Activated T-helper 9 cell treated with anti-CD3 and anti-CD28 coated beads, Interleukin-2, amount 50 U/mL, for 16 hours (primary cell): ENCODE results near the gene OR5M8.

Experiments
- DNase-seq: peaks from one replicate; pipeline ENCODE4 v3.0.0-alpha.2; 2020; ENCODE audit warnings: low read depth

Gene OR5M8

DNA sequence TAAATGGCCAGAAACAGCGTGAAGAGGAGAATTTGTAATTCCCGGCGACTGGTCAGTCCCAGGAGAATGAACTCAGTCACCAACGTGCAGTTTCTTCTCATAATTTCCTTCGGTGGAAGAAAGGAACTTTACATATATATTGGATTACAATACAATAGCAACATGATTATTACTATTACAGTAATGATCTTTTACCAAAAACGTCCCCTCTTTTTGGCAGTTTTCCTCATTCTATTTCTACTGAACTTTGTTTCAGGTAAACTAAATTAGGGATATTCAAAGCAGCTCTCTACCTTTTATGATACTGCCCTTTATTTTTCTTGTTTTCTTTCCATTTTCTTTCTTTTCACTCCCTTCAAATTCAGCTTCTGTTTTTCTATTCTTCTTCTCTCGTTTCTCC lies at the start of gene OR5M8:
Gene OR5M8, minus strand, starts transcription at position 101 of the 400 bp plus-strand sequence. Its CDS starts 0 bp downstream, at position 101.
- DNase-seq: no peak

DNA sequence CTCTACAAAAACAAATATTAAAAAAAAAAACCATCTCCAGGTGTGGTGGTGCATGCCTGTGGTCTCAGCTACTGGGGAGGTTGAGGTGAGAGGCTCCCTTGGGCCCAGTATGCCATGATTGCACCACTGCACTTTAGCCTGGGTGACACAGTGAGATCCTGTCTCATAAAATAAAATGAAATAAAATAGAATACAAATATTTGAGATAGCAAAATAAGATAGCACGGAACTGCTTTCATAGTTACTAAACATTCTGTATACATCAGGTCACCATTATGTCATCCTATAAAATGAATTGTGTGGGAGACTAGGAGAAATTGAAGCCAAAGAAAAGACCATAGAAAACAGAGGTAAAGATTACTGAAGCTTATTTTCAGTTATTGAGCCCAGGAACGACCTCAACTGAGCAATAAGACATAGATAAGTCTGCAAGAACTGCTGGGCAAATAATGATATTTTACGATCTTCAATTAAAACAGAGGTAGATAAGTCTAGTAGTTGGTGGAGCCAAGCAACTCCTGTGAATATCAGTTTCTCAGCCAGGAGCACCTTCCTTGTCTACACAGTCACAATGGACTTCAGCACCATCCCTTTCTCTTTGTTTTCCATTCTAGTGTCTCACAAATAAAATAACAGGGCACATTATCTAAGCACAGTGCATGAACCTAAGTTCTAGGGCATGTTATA lies 42.0 kb upstream of the OR5M8 start:
- no peak for DNase-seq

DNA sequence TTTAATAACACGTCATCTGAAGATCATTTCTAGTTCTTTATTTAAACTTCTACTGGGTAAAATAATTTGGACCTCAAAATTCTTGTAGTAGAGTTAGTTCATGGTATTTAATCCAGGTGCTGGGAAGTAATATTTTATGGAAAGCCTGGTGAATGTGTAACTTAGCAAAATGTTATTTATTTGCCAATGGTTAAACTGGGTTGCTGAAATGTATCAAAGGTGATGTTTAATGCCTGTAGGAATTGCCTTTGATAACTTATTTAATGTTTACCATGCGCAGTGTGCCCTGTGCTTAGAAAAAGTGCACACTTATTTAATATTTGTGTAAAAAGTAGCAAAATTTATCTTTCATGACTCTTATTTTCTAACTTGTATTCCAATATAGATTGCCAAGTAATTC lies 40.7 kb upstream of the OR5M8 start:
- DNase-seq: no peak

DNA sequence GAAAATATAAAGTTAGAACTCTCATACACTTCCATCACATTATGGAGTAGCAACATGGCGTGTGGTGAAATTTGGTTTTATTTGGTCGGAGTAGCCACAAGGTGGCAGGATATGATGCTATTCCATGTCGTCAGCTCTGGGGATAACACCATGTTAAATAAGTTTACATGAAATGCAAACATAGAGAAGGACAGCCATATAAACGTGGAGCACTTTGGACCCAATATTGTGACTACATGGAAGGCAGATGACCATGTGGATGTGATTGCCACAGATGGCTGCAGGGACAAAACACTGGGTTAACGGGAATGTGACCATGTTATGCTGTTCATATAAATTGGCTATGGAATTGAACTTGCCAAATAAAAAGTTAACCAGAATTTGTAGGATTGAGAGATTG lies 30.8 kb upstream of the OR5M8 start:
- no peak for DNase-seq

DNA sequence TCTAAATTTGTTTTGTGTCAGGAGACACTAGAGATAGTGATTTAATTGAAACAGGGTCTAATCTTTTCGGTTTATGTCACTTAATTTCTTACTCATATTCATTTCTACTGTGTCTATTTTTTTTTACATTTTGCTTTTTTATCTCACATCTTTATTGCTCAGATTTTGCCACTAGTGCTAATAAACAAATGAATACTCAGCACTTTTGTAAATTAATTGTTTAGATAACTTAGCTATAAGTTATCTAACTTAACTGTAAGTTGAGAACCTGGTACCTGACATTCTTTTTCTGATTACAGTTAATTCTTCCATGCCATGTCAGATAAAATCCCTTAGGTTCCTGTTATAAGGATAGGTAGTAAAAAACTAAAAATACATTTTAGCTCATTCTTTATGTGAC lies 22.1 kb upstream of the OR5M8 start:
- DNase-seq: no peak

DNA sequence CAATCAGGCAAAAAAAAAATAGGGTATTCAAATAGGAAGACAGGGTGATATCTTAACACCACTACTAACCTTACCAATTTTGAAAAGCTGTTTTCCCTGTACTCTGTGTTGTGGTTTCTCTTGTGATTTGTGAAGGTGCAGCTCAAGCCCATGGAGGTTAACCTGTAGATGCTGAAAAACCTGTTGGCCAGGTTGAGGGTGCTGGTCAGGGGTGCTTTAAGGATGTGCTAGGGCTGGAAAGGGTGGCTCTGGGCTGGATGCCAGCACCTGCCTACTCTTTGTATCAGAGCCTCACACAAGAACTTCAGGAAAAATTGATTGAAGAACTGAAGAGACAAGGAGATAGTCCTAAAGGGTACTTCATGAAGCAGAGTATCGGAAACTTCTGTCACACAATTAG lies 18.3 kb upstream of the OR5M8 start:
- no peak for DNase-seq

DNA sequence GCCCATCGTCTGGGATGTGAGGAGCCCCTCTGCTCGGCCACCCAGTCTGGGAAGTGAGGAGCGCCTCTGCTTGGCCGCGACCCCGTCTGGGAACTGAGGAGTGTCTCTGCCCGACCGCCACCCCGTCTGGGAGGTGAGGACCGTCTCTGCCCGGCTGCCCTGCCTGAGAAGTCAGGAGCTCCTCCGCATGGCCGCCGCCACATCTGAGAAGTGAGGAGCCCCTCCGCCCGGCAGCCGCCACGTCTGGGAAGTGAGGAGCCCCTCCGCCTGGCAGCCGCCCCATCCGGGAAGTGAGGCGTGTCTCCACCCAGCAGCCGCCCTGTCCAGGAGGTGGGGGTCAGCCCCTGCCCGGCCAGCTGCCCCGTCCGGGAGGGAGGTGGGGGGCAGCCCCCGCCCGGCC lies 5.8 kb upstream of the OR5M8 start:
- no peak for DNase-seq

DNA sequence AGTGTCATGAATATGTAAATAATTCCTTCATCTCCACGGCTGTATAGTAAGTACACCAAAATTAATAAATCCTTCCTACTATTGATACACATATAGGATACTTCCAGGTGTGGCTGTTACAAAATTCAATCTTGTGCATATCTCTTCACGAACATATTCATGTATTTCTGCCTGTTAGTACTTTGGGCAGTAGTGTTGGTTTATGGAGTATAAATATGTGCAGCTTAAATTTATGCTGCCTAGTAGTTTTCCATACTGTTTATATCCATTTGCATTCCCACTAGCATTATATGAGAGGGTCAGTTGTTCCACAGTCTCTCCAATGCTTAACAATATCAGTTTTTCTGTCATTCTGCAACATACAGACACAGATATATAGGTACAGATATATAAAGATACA lies 3.9 kb upstream of the OR5M8 start:
- DNase-seq: no peak

DNA sequence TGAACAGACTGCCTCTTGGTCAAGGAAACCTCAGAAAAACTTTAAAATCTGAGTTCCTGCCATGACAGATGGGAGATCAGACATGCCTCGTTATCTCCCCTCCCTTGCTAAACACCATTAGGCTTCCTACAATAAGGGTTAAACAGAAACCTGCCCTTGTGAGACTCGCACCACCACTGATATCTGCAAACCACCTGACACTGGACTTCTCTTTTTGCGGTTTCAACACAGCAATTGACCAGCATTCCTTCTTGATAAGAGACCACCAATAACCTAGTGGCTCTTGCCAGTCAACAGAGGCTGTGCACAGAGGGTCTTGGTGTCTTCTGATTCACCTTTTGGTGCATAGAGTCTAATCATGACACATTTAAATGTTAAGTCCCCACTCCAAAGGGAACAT lies 4.4 kb downstream of the OR5M8 start:
- DNase-seq: no peak

DNA sequence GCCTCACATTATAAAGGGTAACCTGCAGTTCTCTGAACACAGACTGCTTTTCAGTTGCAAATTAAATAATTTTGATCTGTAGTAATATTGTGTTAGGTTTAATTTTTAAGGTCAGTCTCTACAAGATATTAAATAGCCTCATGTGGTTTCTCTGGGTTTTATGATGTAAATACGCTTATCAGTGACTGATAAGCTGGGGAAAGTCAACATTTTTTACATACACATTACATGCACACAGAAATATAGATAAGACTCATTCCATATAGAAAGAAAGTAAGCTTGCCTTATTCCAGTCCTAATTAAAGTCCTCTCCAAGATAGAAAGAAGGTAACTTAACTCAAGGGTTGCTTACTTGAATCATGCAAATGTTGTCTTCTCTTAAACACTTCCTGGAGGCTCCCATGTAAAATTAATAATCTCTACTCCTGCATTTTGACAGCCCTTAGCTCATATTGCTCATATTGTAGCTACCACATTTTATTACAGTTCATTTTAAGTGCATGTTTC lies 16.4 kb downstream of the OR5M8 start:
- no peak for DNase-seq

DNA sequence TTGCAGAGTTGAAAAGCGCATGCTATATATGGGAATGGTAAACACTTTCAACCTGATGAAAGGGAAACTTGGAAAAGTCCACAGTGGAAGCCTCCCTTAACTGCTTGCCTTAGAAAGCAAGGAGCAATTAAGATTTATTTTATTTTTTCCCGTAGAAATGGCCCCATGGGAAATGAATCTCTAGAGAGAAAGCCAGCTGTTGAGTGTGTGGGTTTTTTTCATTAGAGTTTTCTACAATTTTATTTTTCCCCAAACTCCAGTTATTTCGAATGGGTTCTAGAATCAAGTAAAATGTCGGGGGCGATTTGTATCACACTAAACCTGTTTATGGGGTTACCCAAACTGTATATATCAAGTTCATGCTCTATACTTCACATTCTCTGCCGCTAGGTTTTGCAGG lies 17.9 kb downstream of the OR5M8 start, which contains the start of gene OR5M3:
Gene OR5M3, minus strand, starts transcription at position 101 of the 400 bp plus-strand sequence. CDS start 2,855 bp downstream, outside the sequence.
- DNase-seq: no peak

DNA sequence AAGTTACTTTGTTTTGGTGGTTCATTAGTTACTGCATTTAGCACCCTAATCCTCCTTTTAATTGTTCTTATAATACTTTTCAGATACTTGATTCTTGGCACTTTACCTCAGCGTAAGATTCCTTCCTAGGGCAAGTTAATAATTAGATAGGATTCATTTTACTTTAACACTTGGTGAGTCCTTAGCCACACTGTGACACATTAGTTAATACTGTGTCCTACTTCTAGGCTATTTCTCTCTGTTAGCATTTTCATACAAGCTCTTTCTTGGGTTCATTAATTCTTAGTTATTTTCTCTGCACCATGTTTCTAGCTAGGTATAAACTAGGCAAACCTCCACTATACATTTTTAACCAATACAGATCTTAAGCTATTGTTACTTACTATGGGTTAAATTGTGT lies 34.1 kb downstream of the OR5M8 start:
- no peak for DNase-seq

DNA sequence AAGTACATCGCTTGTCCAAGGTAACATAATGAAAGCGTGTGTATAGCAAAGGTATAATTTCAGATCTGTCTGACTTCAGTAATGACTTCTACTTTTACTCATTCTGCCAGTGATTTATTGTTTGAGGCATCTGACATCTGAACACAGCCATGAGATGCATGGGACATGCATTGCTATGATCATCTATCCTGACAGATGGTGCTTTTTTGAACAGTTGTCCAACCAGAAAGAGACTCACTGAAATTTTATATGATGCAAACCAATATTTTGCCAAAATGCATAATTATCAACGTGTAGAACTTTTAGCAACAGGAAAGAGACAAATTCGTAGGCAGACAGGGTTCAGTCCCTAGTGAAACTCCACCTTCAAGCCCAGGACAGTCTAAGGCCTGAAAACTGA lies 37.6 kb downstream of the OR5M8 start:
- no peak for DNase-seq
